Stomach (tissue), 4 donors: ENCODE data around the gene APOM.

Experiments
- EP300 ChIP-seq: sonication (generic); formaldehyde crosslinking; IDR thresholded peaks from one replicate; pipeline ENCODE4 v1.6.1; 2017; ENCODE audit warnings: antibody characterized with exemption
- POLR2A ChIP-seq, 4 donors: fragments of 450-650 bp; IDR thresholded peaks; one replicate each; pipeline ENCODE4 v1.6.1; 2016; ENCODE audit warnings: antibody characterized with exemption in 4 of 4, control low read depth in 2 of 4, mild to moderate bottlenecking in 1 of 4, moderate library complexity in 1 of 4
- POLR2AphosphoS5 ChIP-seq, 3 donors: sonication (generic); formaldehyde crosslinking; IDR thresholded peaks; one replicate each; pipeline ENCODE4 v1.6.1; 2016; ENCODE audit warnings: antibody characterized with exemption in 3 of 3
- TF ChIP-seq, protein P1 (sequence below), 7 experiments: fragments of 450-650 bp in 4 of 7; fragments of 200-600 bp in 3 of 7; sonication (generic) in 3 of 7; IDR thresholded peaks; one replicate each; pipeline ENCODE4 v1.5.1; 2016 to 2019; ENCODE audit warnings: antibody characterized with exemption in 7 of 7, control low read depth in 2 of 7, mild to moderate bottlenecking in 1 of 7

DNA sequence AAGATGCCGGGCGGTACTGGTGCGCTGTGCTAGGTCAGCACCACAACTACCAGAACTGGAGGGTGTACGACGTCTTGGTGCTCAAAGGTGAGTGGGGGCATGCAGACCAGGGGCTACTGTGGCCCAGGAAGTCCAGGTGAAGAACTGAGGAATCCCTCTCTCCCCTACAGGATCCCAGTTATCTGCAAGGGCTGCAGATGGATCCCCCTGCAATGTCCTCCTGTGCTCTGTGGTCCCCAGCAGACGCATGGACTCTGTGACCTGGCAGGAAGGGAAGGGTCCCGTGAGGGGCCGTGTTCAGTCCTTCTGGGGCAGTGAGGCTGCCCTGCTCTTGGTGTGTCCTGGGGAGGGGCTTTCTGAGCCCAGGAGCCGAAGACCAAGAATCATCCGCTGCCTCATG is 52.0 kb downstream of the APOM start:
- TF ChIP-seq POLR2AphosphoS5 (IDR thresholded peaks at IDR 0.05) (no peak), POLR2A (IDR thresholded peaks at IDR 0.05) (no peak), EP300 (no peak)
- TF ChIP-seq, protein P1, sequence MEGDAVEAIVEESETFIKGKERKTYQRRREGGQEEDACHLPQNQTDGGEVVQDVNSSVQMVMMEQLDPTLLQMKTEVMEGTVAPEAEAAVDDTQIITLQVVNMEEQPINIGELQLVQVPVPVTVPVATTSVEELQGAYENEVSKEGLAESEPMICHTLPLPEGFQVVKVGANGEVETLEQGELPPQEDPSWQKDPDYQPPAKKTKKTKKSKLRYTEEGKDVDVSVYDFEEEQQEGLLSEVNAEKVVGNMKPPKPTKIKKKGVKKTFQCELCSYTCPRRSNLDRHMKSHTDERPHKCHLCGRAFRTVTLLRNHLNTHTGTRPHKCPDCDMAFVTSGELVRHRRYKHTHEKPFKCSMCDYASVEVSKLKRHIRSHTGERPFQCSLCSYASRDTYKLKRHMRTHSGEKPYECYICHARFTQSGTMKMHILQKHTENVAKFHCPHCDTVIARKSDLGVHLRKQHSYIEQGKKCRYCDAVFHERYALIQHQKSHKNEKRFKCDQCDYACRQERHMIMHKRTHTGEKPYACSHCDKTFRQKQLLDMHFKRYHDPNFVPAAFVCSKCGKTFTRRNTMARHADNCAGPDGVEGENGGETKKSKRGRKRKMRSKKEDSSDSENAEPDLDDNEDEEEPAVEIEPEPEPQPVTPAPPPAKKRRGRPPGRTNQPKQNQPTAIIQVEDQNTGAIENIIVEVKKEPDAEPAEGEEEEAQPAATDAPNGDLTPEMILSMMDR (IDR thresholded peaks at IDR 0.05), result no peak
